ENCODE measurements around the gene IL2RG. TPM values are rescaled to one million over a fixed set of nuclear protein-coding genes. Genes with fewer than 3 reads are reported as not detected.

Gene IL2RG
- total and polyA plus RNA-seq, 10 of the 15 experiments (the other 5 are each of a cell fraction or from before 2014, with no cell fraction given), result 63.9 to 686 (median 183) TPM

- Histone ChIP-seq H3K4me3 (no peak overlapping the region), H4K20me1 (ENCODE audit: control insufficient read depth, insufficient read depth) (no peaks in the 10 kb centered on the region), H3K4me1 (ENCODE audit: control insufficient read depth, insufficient read depth, low read length) (no peaks in the 10 kb centered on the region), H3K9me3 (replicated peaks; ENCODE audit: control insufficient read depth, insufficient read depth, low read length) (no peaks in the 10 kb centered on the region), H3K79me2 (ENCODE audit: control insufficient read depth, insufficient read depth, low read length) (no peaks in the 10 kb centered on the region), H2AFZ (ENCODE audit: control insufficient read depth, low read depth, low read length) (no peak overlapping the region), H3K9ac (ENCODE audit: control insufficient read depth, insufficient read depth, low read length) (no peak overlapping the region), H3K27ac (ENCODE audit: control insufficient read depth, insufficient read depth) (no peak overlapping the region), H3K27me3 (replicated peaks in 1 of 2; ENCODE audit: control insufficient read depth in 2 of 2, insufficient read depth in 2 of 2, low read length in 1 of 2) (no peaks in the 10 kb centered on the region), H3K4me2 (ENCODE audit: control insufficient read depth, insufficient read depth) (no peak overlapping the region), H3K36me3 (ENCODE audit: control insufficient read depth in 2 of 2, insufficient read depth in 2 of 2, low read length in 1 of 2) (no peaks in the 10 kb centered on the region)
- SMC1A ChIA-PET (ENCODE audit: uncharacterized antibody, unreplicated experiment), result no interaction called here
- in situ Hi-C loops (cut with MboI) (no loop called here), intact Hi-C loops (cut with micrococcal nuclease; ENCODE audit: unreplicated experiment) (no loop called here)
- no TSS peak for BruUV-seq (replicated peaks)
- WGBS (ENCODE audit: insufficient coverage, insufficient replicate concordance, low lambda C conversion rate, missing lambda C conversion rate), result 15% methylated on average over 2 of the region's 5 CpGs
- POLR2A ChIA-PET, result no interaction called here
- ATAC-seq (no peak), DNase-seq (ENCODE audit: low read depth, low spot score) (no peak), FAIRE-seq (no peak)
- CTCF ChIA-PET, result interaction anchor here (0.6 kb wide), 1 partner anchor 144 kb away, joined by 3 read pairs; no protein-coding TSS in a partner anchor
- TF ChIP-seq MYC (IDR thresholded peaks at IDR 0.05; ENCODE audit: insufficient read depth, insufficient read length, insufficient replicate concordance, low read length, severe bottlenecking), result no peak
- RAD21 ChIA-PET (ENCODE audit: unreplicated experiment), result no interaction called here
Measured at GRCh38 chrX:71082124-71082647, 29.2 kb downstream of the IL2RG start.

- Histone ChIP-seq H2AFZ (ENCODE audit: control insufficient read depth, low read depth, low read length) (no peak overlapping the region), H3K27ac (ENCODE audit: control insufficient read depth, insufficient read depth) (no peak overlapping the region), H3K36me3 (ENCODE audit: control insufficient read depth in 2 of 2, insufficient read depth in 2 of 2, low read length in 1 of 2) (no peaks in the 10 kb centered on the region), H3K9ac (ENCODE audit: control insufficient read depth, insufficient read depth, low read length) (no peak overlapping the region), H3K4me2 (ENCODE audit: control insufficient read depth, insufficient read depth) (no peak overlapping the region), H3K79me2 (ENCODE audit: control insufficient read depth, insufficient read depth, low read length) (no peaks in the 10 kb centered on the region), H4K20me1 (ENCODE audit: control insufficient read depth, insufficient read depth) (no peaks in the 10 kb centered on the region), H3K27me3 (replicated peaks in 1 of 2; ENCODE audit: control insufficient read depth in 2 of 2, insufficient read depth in 2 of 2, low read length in 1 of 2) (no peaks in the 10 kb centered on the region), H3K4me1 (ENCODE audit: control insufficient read depth, insufficient read depth, low read length) (no peaks in the 10 kb centered on the region), H3K4me3 (no peak overlapping the region), H3K9me3 (replicated peaks; ENCODE audit: control insufficient read depth, insufficient read depth, low read length) (no peaks in the 10 kb centered on the region)
- FAIRE-seq, result no peak
- TF ChIP-seq JUNB (IDR thresholded peaks at IDR 0.05) (peak; percentile 26), CBFB (IDR thresholded peaks at IDR 0.05; ENCODE audit: low read depth) (no peak)
- ChIA-PET RAD21 (ENCODE audit: unreplicated experiment) (no interaction called here), POLR2A (no interaction called here), SMC1A (ENCODE audit: uncharacterized antibody, unreplicated experiment) (no interaction called here), CTCF (interaction anchor here (0.6 kb wide), 1 partner anchor 144 kb away, joined by 3 read pairs; no protein-coding TSS in a partner anchor)
- ATAC-seq, result peak; percentile 24
- DNase-seq (ENCODE audit: low read depth, low spot score), result no peak
- no TSS peak for BruUV-seq (replicated peaks)
- 43% methylated on average over 3 of the region's 3 CpGs for WGBS (ENCODE audit: insufficient coverage, insufficient replicate concordance, low lambda C conversion rate, missing lambda C conversion rate)
- intact Hi-C loops (cut with micrococcal nuclease; ENCODE audit: unreplicated experiment), result no loop called here
- in situ Hi-C loops (cut with MboI), result no loop called here
Measured at GRCh38 chrX:71081330-71082123, 29.9 kb downstream of the IL2RG start.

Data from GM12878 (cell line).